Measurements from ENCODE around the gene PGM3. TPM values are rescaled to one million over a fixed set of nuclear protein-coding genes. Genes with fewer than 3 reads are reported as not detected.

The PGM3 gene
- total RNA-seq, 1 donor from 2014 or later, result 37.2 TPM

- intact Hi-C loops (cut with DNase I), result no loop called here
- DNase-seq (ENCODE audit: low spot score), result no peak
- ATAC-seq, result no peak
Observed at GRCh38 chr6:83188501-83188900, 4.6 kb downstream of the PGM3 start.

GRCh38 chr6:83185096-83185495, 8.0 kb downstream of the PGM3 start:
- no peak for ATAC-seq
- no peak for DNase-seq (ENCODE audit: low spot score)
- intact Hi-C loops (cut with DNase I), result no loop called here

GRCh38 chr6:83183082-83183828, 9.8 kb downstream of the PGM3 start:
- DNase-seq (ENCODE audit: low spot score) (no peak), ATAC-seq (no peak)
- intact Hi-C loops (cut with DNase I), result loop anchor here (5.0 kb wide), 1 partner anchor 614 kb away; no protein-coding TSS in a partner anchor

GRCh38 chr6:83182114-83182513, 11.0 kb downstream of the PGM3 start:
- no peak for DNase-seq (ENCODE audit: low spot score)
- intact Hi-C loops (cut with DNase I), result loop anchor here (5.0 kb wide), 1 partner anchor 615 kb away; no protein-coding TSS in a partner anchor
- no peak for ATAC-seq

DNA sequence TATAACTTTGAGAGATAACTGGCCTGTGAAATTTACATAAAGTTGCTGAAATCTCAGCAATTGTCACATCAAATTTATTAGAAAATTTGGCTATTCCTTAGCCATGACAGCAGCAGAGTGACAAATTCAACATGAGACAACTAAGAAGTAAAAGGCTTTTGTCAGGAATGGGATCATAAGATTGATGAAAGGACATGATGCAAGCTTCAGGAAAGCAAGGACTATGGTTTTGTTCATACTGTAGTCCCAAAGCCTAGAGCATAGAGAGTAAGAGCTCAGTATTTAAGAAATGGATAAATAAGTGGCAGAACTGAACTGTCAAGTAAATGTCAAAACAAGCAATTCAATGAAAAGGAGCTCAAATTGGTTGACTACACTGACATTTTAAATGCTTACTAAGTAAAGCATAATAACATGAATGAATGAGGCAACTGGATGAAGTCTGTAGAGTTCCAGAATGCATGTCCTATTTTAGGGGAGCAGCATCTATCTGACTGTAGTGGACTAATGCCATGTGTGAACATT, 12.6 kb downstream of the PGM3 start:
- DNase-seq (ENCODE audit: low spot score) (no peak), ATAC-seq (no peak)
- intact Hi-C loops (cut with DNase I), result loop anchor here (5.0 kb wide), 1 partner anchor 617 kb away; no protein-coding TSS in a partner anchor

- intact Hi-C loops (cut with DNase I), result no loop called here
- ATAC-seq (no peak), DNase-seq (ENCODE audit: low spot score) (no peak)
Observed at GRCh38 chr6:83176246-83176645, 16.8 kb downstream of the PGM3 start.

DNA sequence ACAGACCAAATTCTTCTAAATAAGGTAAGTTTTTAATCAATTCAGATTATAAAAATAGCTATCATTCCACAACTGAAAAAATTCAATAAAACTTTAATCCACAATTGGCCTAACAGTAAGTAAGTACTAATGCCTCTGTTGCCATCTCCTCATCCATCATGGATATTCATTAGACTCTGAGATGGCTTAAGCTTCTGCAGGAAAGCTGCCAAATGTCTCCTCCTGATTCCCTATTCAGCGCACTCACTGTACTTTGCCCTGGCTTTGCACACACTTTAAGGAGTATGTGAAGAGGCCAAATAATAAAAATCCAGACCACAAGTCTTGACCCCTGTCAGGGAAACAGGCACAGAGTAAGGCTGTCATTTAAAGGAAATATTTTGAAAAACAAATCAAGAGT, 23.6 kb downstream of the PGM3 start:
- intact Hi-C loops (cut with DNase I), result no loop called here
- ATAC-seq, result no peak

DNA sequence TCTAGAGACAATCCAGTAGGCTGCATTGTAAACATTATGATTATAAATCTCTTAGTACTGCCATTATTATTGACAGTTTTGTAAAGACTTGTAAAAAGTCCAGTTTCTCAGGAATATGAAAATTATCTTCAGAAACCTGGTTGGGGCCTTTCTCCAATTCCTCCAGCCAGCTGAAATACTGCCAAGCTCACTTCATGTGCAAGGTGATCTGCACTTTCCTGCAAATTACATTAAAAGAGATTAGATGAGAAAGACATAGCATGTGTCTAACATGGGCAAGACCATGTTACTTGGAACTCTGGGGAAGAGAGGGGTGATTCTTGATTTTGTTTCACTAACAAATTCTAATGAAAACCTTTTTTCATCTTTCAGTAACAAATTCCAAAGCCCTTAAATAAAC, 24.0 kb downstream of the PGM3 start:
- no peak for DNase-seq (ENCODE audit: low spot score)
- intact Hi-C loops (cut with DNase I), result no loop called here
- no peak for ATAC-seq

More for the DNA sequence above, 23.6 kb downstream of the PGM3 start:
- DNase-seq (ENCODE audit: low spot score), result no peak

DNA sequence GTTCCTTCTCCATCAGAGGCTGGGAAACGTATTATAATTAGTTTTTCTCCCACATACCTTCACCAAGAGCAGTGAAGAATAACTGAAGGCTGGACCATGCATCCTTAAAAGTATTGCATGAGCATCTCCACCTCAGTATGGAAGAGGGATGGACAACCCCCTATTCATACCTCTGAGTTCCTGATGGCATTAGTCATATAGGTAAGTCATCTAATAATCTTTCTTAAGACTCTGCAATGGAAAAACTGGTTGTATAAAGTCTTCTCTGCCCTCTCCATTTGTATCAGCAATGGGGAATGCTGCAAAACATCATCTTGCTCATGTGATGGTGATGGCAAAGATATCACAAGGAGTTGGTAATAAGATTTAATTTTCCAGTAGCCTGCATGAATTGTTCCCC, 24.5 kb downstream of the PGM3 start:
- no peak for ATAC-seq
- no peak for DNase-seq (ENCODE audit: low spot score)

DNA sequence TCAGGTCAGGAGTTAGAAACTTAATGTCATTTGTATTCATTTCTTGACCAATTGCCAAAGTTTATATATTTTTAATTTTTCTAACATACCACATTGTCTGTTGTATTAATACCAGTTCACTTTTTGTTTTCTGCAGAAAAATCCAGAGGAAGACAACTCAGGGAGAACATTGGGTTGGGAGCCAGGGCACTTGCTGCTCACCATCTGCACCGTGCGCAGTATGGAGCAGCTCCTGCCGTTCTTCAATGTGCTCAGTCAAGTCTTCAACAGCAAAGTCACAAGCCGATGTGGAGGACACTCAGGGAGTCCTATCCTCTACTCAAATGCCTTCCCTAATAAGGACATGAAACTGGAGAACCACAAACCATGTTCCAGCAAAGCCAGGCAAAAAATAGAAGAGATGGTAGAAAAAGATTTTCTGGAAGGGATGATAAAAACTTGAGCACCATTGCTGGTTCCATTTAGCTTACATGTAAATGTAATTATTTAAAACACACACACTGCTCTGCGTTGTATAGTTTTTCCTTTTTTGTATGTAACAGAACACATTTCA, 25.3 kb downstream of the PGM3 start:
- DNase-seq (ENCODE audit: low spot score) (no peak), ATAC-seq (no peak)
- intact Hi-C loops (cut with DNase I), result no loop called here

More for the DNA sequence above, 24.5 kb downstream of the PGM3 start:
- intact Hi-C loops (cut with DNase I), result no loop called here

DNA sequence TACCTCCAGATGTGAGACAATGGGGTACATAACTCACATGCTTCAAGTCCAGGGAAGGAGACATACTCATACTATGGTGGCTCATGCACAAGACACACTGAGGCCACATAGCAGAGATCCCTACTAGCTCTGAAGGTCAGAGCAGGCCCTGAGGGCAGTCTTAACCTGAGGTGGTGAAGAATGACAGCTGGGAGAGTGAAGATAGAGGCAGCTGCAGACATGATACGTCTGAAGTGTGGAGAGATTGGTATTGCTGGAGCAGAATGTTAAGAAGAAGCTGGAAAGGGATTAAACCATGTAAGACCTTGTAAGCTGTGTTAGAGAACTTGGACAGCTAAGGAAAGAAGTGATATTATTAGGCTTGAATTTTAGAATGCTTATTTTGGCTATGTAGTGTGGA, 32.9 kb downstream of the PGM3 start:
- DNase-seq (ENCODE audit: low spot score) (no peak), ATAC-seq (no peak)
- intact Hi-C loops (cut with DNase I), result no loop called here

GRCh38 chr6:83155794-83156193, 37.3 kb downstream of the PGM3 start:
- no peak for ATAC-seq
- intact Hi-C loops (cut with DNase I), result no loop called here
- no peak for DNase-seq (ENCODE audit: low spot score)

DNA sequence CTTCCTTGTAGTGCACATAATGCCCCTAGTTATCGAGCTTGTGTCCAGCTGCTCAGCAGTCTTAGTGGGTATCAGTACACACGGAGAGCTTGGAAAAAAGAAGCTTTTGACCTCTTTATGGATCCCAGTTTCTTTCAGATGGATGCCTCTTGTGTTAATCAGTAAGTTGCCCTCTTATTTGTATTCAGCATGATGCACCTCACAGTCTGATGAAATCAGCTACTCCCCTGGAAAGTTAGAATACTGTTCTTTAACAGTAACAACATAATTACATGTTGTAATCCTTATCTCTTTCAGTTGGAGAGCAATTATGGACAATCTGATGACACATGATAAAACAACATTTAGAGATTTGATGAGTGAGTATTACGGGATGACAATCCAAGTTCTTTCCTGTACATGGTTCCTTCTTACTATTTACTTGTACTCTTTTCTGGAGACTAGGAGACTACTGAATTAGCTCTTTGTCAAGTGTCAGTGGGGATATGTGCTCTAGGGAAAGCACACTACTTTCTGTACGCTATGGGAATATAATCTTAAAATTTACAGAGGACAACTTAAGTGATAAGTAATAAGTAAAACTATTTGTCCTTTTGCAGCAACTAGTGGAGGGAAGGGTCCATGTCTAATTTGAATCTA, 39.1 kb downstream of the PGM3 start:
- DNase-seq (ENCODE audit: low spot score), result no peak
- no peak for ATAC-seq
- intact Hi-C loops (cut with DNase I), result no loop called here

DNA sequence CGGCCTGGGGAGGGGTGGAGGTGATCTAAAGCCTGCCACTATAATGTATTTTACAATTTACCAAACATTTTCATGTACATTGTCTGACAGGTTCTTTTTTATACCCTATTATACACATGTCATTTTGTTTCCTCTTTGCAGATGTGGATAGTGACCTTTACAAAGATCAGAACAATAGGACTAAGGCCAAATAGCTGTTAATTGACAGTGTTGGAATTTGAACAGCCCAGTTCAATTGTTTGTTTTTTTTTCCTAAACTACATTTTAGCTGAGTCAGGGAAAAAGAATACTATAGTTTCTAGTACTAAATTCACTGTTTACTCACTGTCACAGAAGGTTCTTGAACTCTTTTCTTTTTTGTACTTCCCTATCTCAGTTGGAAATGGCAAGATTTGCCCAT, 40.2 kb downstream of the PGM3 start:
- DNase-seq (ENCODE audit: low spot score), result no peak
- ATAC-seq, result no peak
- intact Hi-C loops (cut with DNase I), result no loop called here

DNA sequence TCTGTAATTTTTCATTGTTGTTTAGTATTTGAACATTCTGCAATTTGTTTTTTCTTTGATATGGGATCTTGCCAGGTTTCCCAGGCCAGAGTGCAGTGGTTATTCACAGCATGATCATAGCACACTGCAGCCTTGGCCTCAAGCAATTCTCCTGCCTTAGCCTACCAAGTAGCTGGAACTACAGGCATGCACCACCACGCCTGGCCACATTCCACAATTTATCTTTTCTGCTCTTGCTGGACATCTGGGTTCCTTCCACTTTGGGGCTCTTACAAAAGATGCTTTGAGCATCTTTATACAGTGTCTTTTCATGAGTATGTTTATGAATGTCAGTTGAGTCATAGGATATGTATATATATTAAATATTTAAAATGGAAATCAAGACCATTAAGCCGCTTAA, 42.0 kb downstream of the PGM3 start:
- ATAC-seq (no peak), DNase-seq (ENCODE audit: low spot score) (no peak)
- intact Hi-C loops (cut with DNase I), result no loop called here

DNA sequence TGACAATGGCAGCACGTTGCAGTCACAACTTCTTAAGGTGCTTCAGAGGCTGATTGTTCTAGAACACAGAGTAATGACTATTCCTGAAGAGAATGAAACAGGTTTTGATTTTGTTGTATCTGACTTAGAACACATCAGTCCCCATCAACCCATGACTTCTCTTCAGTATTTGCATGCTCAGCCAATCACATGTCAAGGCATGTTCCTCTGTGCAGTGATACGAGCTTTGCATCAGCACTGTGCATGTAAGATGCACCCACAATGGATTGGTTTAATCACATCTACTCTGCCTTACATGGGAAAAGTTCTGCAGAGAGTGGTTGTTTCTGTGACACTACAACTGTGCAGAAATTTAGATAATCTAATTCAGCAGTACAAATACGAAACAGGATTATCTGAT, 54.3 kb downstream of the PGM3 start:
- intact Hi-C loops (cut with DNase I), result no loop called here
- ATAC-seq (no peak), DNase-seq (ENCODE audit: low spot score) (no peak)

GRCh38 chr6:83138118-83138722, 54.8 kb downstream of the PGM3 start:
- intact Hi-C loops (cut with DNase I), result no loop called here
- ATAC-seq (no peak), DNase-seq (ENCODE audit: low spot score) (no peak)

GRCh38 chr6:83132121-83132520, 60.9 kb downstream of the PGM3 start:
- DNase-seq (ENCODE audit: low spot score) (no peak), ATAC-seq (no peak)
- intact Hi-C loops (cut with DNase I), result no loop called here

DNA sequence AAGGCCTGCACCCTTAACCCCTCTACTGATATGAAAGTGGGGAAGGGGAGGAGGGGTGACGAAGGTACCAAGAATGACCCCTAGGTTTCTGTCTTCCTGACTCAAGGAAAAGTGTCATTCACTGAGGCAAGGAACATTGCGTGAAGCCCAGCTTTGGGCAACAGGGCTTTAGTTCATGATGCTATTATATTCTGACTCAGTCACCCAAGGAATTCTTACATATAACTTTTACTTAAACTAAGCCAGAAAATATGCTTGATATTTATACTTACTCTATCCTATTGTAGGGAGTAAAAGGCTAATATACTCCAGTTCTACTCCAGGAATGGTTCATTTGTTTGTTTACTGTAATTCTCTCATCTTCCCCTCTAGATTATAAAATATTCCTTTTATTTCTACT, 65.1 kb downstream of the PGM3 start:
- intact Hi-C loops (cut with DNase I), result no loop called here
- ATAC-seq, result no peak
- DNase-seq (ENCODE audit: low spot score), result no peak

GRCh38 chr6:83127258-83127657, 65.8 kb downstream of the PGM3 start:
- intact Hi-C loops (cut with DNase I), result no loop called here
- ATAC-seq (no peak), DNase-seq (ENCODE audit: low spot score) (no peak)

All from sciatic nerve (tissue), 2 donors.